Kidney (tissue), 14 donors: ENCODE results near the gene COL23A1. TPM values are rescaled to one million over a fixed set of nuclear protein-coding genes. Genes with fewer than 3 reads are reported as not detected.

Source experiments
- DNase-seq, 5 donors: peaks; one replicate each; pipeline ENCODE4 v3.0.0-alpha.2; 2013 to 2020
- FAIRE-seq: peaks from 2 replicates; lab custom pipeline; 2012; peaks lifted over from hg19 to GRCh38; lab: Jason Lieb, UNC
- H3K27ac ChIP-seq, 2 donors: one replicate each; pipeline ENCODE4 v1.7.0; 2013; ENCODE audit warnings: low read depth in 2 of 2, low read length in 2 of 2, inconsistent platforms in 1 of 2
- H3K27me3 ChIP-seq: one replicate; pipeline ENCODE4 v1.7.1; 2013; ENCODE audit warnings: low read length, inconsistent platforms; ENCODE audit not compliant: control insufficient read depth, insufficient read depth
- H3K36me3 ChIP-seq, 3 donors: one replicate each; pipeline versions ENCODE4 v1.7.0 to v1.7.1; 2013; ENCODE audit warnings: low read length in 3 of 3, control low read depth in 1 of 3, inconsistent platforms in 1 of 3; ENCODE audit not compliant: insufficient read depth in 3 of 3, control insufficient read depth in 2 of 3
- H3K4me1 ChIP-seq, 3 donors: one replicate each; pipeline versions ENCODE4 v1.7.0 to v1.7.1; 2013; ENCODE audit warnings: low read length in 3 of 3, inconsistent platforms in 1 of 3, low read depth in 1 of 3; ENCODE audit not compliant: control insufficient read depth in 2 of 3, insufficient read depth in 2 of 3
- H3K4me3 ChIP-seq, 3 donors: one replicate each; pipeline versions ENCODE4 v1.7.0 to v1.8.1; 2013; ENCODE audit warnings: low read length in 3 of 3, control low read depth in 1 of 3, inconsistent platforms in 1 of 3
- H3K9ac ChIP-seq, 3 donors: one replicate each; pipeline versions ENCODE4 v1.7.0 to v1.7.1; 2013; ENCODE audit warnings: low read length in 3 of 3, control low read depth in 1 of 3, inconsistent platforms in 1 of 3
- H3K9me3 ChIP-seq, 3 donors: one replicate each; pipeline versions ENCODE4 v1.7.0 to v1.7.1; 2013; ENCODE audit warnings: low read length in 3 of 3, control low read depth in 1 of 3, inconsistent platforms in 1 of 3; ENCODE audit not compliant: control insufficient read depth in 2 of 3, insufficient read depth in 1 of 3
- CTCF ChIP-seq: IDR thresholded peaks from 3 replicates; pipeline ENCODE4 v1.5.1; 2012; ENCODE audit warnings: mild to moderate bottlenecking, moderate library complexity, borderline replicate concordance; ENCODE audit not compliant: insufficient read depth; ENCODE audit errors: extremely low read depth
- intact Hi-C: fragments of 100-400 bp; cut with DNase I; formaldehyde crosslinking; loops from one replicate; pipeline ENCODE4 v1.11.1; 2022
- polyA plus RNA-seq: library from polyadenylated mRNA; stranded (reverse); fragments of 350-450 nt; fragmentation: Illumina TruSeq; extraction: RNeasy Lipid Tissue Mini Kit (QIAGEN cat#74804); gene quantifications from one replicate; pipeline ENCODE4 v1.2.3, GENCODE V29; 2014; ENCODE audit warnings: low read depth, low replicate concordance; ENCODE audit not compliant: insufficient read depth
- total RNA-seq: library from RNA; stranded (reverse); fragmentation: NEBNext Ultra II Directional; extraction: Animal tissue kit (Norgen Biotek cat#: 25700); gene quantifications from one replicate; pipeline ENCODE4 v1.2.1, GENCODE V29; 2021
- donor health status: control.
- donor health status: control.
- donor health status: control.
- donor health status: control.
- donor health status: control.
- donor health status: DM: yes; HTN: yes; CAD: no.
- donor health status: Normal renal cell carcinoma (clear cell type).

COL23A1 gene
- total and polyA plus RNA-seq, 2 donors from 2014 or later: 4.1 to 8.7 TPM

- Histone ChIP-seq H3K4me1 (peaks cover 0 to 5% (median 0%) of the 10 kb centered on the region in 3 donors), H3K9me3 (no peaks in the 10 kb centered on the region), H3K36me3 (no peaks in the 10 kb centered on the region), H3K27ac (no peak overlapping the region), H3K4me3 (no peak overlapping the region), H3K27me3 (no peaks in the 10 kb centered on the region), H3K9ac (no peak overlapping the region)
- intact Hi-C loops: no loop called here
- DNase-seq: peak in 1 of 5 donors; percentile 48
- no peak for TF ChIP-seq CTCF
- no peak for FAIRE-seq
These were observed 52.5 kb downstream of the COL23A1 start for GRCh38 chr5:178537467-178538371.

GRCh38 chr5:178536541-178537466, 53.4 kb downstream of the COL23A1 start:
- Histone ChIP-seq H3K27ac (no peak overlapping the region), H3K27me3 (no peaks in the 10 kb centered on the region), H3K9me3 (no peaks in the 10 kb centered on the region), H3K9ac (no peak overlapping the region), H3K4me3 (no peak overlapping the region), H3K36me3 (no peaks in the 10 kb centered on the region), H3K4me1 (peaks cover 0 to 3% (median 0%) of the 10 kb centered on the region in 3 donors)
- DNase-seq (peak in 2 of 5 donors; percentile 33 to 37), FAIRE-seq (no peak)
- intact Hi-C loops: no loop called here
- no peak for TF ChIP-seq CTCF

- FAIRE-seq (no peak), DNase-seq (peak in 2 of 5 donors; percentile 20 to 32)
- Histone ChIP-seq H3K27me3 (no peaks in the 10 kb centered on the region), H3K27ac (no peak overlapping the region), H3K9ac (no peak overlapping the region), H3K4me1 (no peaks in the 10 kb centered on the region), H3K9me3 (no peaks in the 10 kb centered on the region), H3K36me3 (no peaks in the 10 kb centered on the region), H3K4me3 (no peak overlapping the region)
- TF ChIP-seq CTCF: no peak
- intact Hi-C loops: no loop called here
These were observed 54.7 kb downstream of the COL23A1 start for GRCh38 chr5:178535299-178536175.
